K562 (cell line): ENCODE data around the gene ARID3B. TPM values are rescaled to one million over a fixed set of nuclear protein-coding genes. Genes with fewer than 3 reads are reported as not detected.

Experiments
- ATAC-seq: fragments of 200-7000 bp; cut with Tn5 transposase; 3 replicates; pipeline ENCODE4 v1.9.1; 2020; ENCODE audit warnings: moderate library complexity
- BruUV-seq: library from RNA; stranded (reverse); fragments of 400-500 nt; replicated peaks from 2 replicates; lab custom pipeline; 2021; lab: Mats Ljungman, UMichigan
- CTCF ChIA-PET: fragments of 300-600 bp; formaldehyde crosslinking; extraction: SDS; loops from one replicate; lab custom pipeline; 2021; ENCODE audit warnings: low intra/inter-chr PET ratio; lab: Yijun Ruan, JAX
- POLR2A ChIA-PET: fragments of 300-600, 350-650 bp; sonication (Branson Sonifier 250); formaldehyde crosslinking; extraction: SDS; loops from one replicate; lab custom pipeline; 2021; ENCODE audit warnings: antibody characterized with exemption, inconsistent platforms; lab: Yijun Ruan, JAX
- DNase-seq, 4 experiments: peaks; one replicate each; pipeline versions ENCODE4 v3.0.0 to v3.0.0-alpha.2; 2011 to 2018; ENCODE audit warnings: low spot score in 3 of 4, mixed read lengths in 3 of 4; ENCODE audit errors: extremely low read depth in 1 of 4
- FAIRE-seq: peaks from 2 replicates; lab custom pipeline; 2011; peaks lifted over from hg19 to GRCh38; lab: Jason Lieb, UNC
- H2AFZ ChIP-seq: 2 replicates; pipeline ENCODE4 v1.6.0; 2011; ENCODE audit warnings: low read depth, low read length, control low read depth, inconsistent platforms
- H3K27ac ChIP-seq: fragments of 200-600 bp; 3 replicates; pipeline ENCODE4 v1.8.0; 2011; ENCODE audit warnings: low read depth, mild to moderate bottlenecking, control low read depth, inconsistent platforms, low read length, moderate library complexity, mixed read lengths; ENCODE audit errors: extremely low read depth
- H3K27me3 ChIP-seq, 2 experiments: fragments of 300-600 bp in 1 of 2; 2 replicates in 1 of 2; 3 replicates in 1 of 2; pipeline versions ENCODE4 v1.6.0 to v1.8.0; 2011; ENCODE audit warnings: inconsistent platforms in 2 of 2, low read length in 2 of 2, mild to moderate bottlenecking in 1 of 2, mixed read lengths in 1 of 2, moderate library complexity in 1 of 2; ENCODE audit not compliant: control insufficient read depth in 2 of 2, insufficient read depth in 2 of 2
- H3K36me3 ChIP-seq: fragments of 300-600 bp; 3 replicates; pipeline ENCODE4 v1.8.0; 2011; ENCODE audit warnings: mild to moderate bottlenecking, low read length, inconsistent platforms; ENCODE audit not compliant: control insufficient read depth, insufficient read depth
- H3K4me1 ChIP-seq, 2 experiments: fragments of 200-600 bp in 1 of 2; replicated peaks in 1 of 2; 2 replicates in 1 of 2; 3 replicates in 1 of 2; pipeline versions ENCODE4 v1.5.1 to v1.8.0; 2011; ENCODE audit warnings: inconsistent platforms in 2 of 2, low read length in 2 of 2, mild to moderate bottlenecking in 1 of 2, mixed read lengths in 1 of 2, moderate library complexity in 1 of 2; ENCODE audit not compliant: control insufficient read depth in 2 of 2, insufficient read depth in 2 of 2
- H3K4me2 ChIP-seq: 2 replicates; pipeline ENCODE4 v1.6.1; 2011; ENCODE audit warnings: low read length, control low read depth, inconsistent platforms, mixed read lengths; ENCODE audit not compliant: insufficient read depth
- H3K4me3 ChIP-seq: fragments of 200-600 bp; sonication (generic), shearing (Covaris generic); 2 replicates; pipeline ENCODE4 v1.5.1; 2016; ENCODE audit warnings: control low read depth, inconsistent platforms
- H3K79me2 ChIP-seq: fragments of 200-600 bp; 3 replicates; pipeline ENCODE4 v1.8.0; 2011; ENCODE audit warnings: low read length, inconsistent platforms; ENCODE audit not compliant: control insufficient read depth, insufficient read depth
- H3K9ac ChIP-seq, 2 experiments: 2 replicates each; pipeline versions ENCODE4 v1.6.0 to v1.6.1; 2011; ENCODE audit warnings: low read depth in 2 of 2, low read length in 2 of 2, control low read depth in 1 of 2, inconsistent platforms in 1 of 2, mild to moderate bottlenecking in 1 of 2, mixed read lengths in 1 of 2; ENCODE audit not compliant: insufficient read depth in 1 of 2
- H3K9me1 ChIP-seq: one replicate; pipeline ENCODE4 v1.6.0; 2011; ENCODE audit warnings: inconsistent platforms, mild to moderate bottlenecking, low read length, moderate library complexity; ENCODE audit not compliant: control insufficient read depth, insufficient read depth
- H3K9me3 ChIP-seq: replicated peaks from 2 replicates; pipeline ENCODE4 v1.5.1; 2011; ENCODE audit warnings: low read depth, low read length, inconsistent platforms; ENCODE audit not compliant: control insufficient read depth, insufficient read depth
- H4K20me1 ChIP-seq: replicated peaks from 2 replicates; pipeline ENCODE4 v1.6.1; 2011; ENCODE audit warnings: low read length, inconsistent platforms, mixed read lengths; ENCODE audit not compliant: control insufficient read depth, insufficient read depth
- CBFA2T2 ChIP-seq: fragments of 450-650 bp; conservative IDR thresholded peaks from 2 replicates; pipeline ENCODE4 v1.6.1; 2017; ENCODE audit warnings: mild to moderate bottlenecking
- CBFA2T3 ChIP-seq: fragments of 450-650 bp; IDR thresholded peaks from 2 replicates; pipeline ENCODE4 v1.6.1; 2017
- FOXK1 ChIP-seq: sonication (generic); formaldehyde crosslinking; IDR thresholded peaks from 2 replicates; pipeline ENCODE4 v1.8.0; 2022; ENCODE audit warnings: missing genetic modification reagents, mild to moderate bottlenecking, borderline replicate concordance
- GTF3C2 ChIP-seq: IDR thresholded peaks from 3 replicates; pipeline ENCODE4 v1.6.1; 2011; ENCODE audit warnings: borderline replicate concordance, mild to moderate bottlenecking, moderate library complexity; ENCODE audit not compliant: insufficient read length; ENCODE audit errors: extremely low read depth
- NCOR1 ChIP-seq: fragments of 450-650 bp; IDR thresholded peaks from 2 replicates; pipeline ENCODE4 v1.6.1; 2016; ENCODE audit warnings: mild to moderate bottlenecking, moderate library complexity
- TAL1 ChIP-seq: fragments of 450-650 bp; IDR thresholded peaks from 2 replicates; pipeline ENCODE4 v1.6.1; 2016; ENCODE audit warnings: mild to moderate bottlenecking
- TCFL5 ChIP-seq: fragments of 250-450 bp; sonication (Bioruptor Pico); conservative IDR thresholded peaks from 2 replicates; pipeline ENCODE4 v1.6.1; 2021; ENCODE audit warnings: mild to moderate bottlenecking, moderate library complexity, matching md5 sums
- ZZZ3 ChIP-seq: fragments of 450-650 bp; IDR thresholded peaks from 2 replicates; pipeline ENCODE4 v1.6.1; 2016; ENCODE audit warnings: antibody characterized with exemption, mild to moderate bottlenecking, moderate library complexity
- WGBS: fragments of 100-300 bp; shearing (Covaris generic); methylation state at CpG from one replicate; pipeline ENCODE4 v1.1.6; 2016; ENCODE audit warnings: low coverage, mixed read lengths; ENCODE audit not compliant: insufficient coverage; ENCODE audit errors: missing lambda C conversion rate; 5-methylcytosine and 5-hydroxymethylcytosine counted together
- in situ Hi-C: fragments of 300-500 bp; cut with MboI; formaldehyde crosslinking; loops from 4 replicates; pipeline ENCODE4 v1.15.0; 2018; ENCODE audit warnings: inconsistent platforms, mixed read lengths
- intact Hi-C: fragments of 100-400 bp; cut with micrococcal nuclease; formaldehyde crosslinking; loops from 2 replicates; pipeline ENCODE4 v1.14.2; 2022
- polyA plus RNA-seq, 8 experiments: library from polyadenylated mRNA; depleted of rRNA in 4 of 8; stranded (reverse) in 5 of 8; unstranded in 3 of 8; fragments of >200 nt; fragmentation: Nextera tagmentation in 2 of 8; fragmentation: Illumina TruSeq in 1 of 8; extraction: Ambion mirVana in 2 of 8; extraction: Trizol in 1 of 8; gene quantifications; 2 replicates each; pipeline versions ENCODE4 v1.2.1 to v1.2.3, GENCODE V29; 2011 to 2014; ENCODE audit warnings: inconsistent platforms in 1 of 8, missing spikeins in 1 of 8
- total RNA-seq, 7 experiments: library from RNA; depleted of rRNA in 6 of 7; stranded (reverse); fragments of >200 nt in 6 of 7; fragmentation: Illumina TruSeq in 2 of 7; extraction: Trizol in 2 of 7; gene quantifications; 2 replicates each; pipeline versions ENCODE4 v1.2.1 to v1.2.3, GENCODE V29; 2011 to 2021; ENCODE audit warnings: low replicate concordance in 1 of 7

ARID3B gene
- total and polyA plus RNA-seq, 9 of the 15 experiments (the other 6 are each of a cell fraction or from before 2014, with no cell fraction given), result 0.32 to 15.1 (median 7.1) TPM

GRCh38 chr15:74642734-74643664 is 102.0 kb downstream of the ARID3B start (continued):
- TF ChIP-seq GTF3C2, result no peak
- no peak for TF ChIP-seq NCOR1

DNA sequence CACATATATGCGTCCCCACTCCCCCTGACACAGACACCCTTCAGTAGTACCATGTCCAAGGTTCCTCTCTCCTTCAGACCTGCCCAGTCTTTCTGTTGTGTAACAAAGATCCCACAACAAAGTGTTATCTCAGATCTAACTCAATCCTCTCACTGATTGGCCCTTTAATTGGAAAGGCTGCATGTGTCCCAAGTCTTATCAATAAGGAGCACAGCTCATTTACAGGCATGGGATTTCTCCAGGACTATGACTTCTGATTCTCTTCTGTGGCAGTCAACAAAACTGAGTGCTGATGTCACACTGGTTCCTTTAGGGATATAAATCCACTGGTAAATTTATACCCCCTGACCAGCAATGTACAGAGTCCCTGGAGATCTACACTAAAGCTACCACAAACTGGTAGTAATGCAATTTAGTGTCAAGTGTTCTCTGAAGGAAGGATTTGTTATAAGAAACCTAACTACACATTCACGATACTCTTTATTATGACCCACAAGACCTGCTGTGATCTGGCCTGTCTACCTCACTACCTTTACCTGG is 102.7 kb downstream of the ARID3B start:
- 74% methylated on average over 2 of the region's 2 CpGs for WGBS
- FAIRE-seq (peak; percentile 52), ATAC-seq (peak; percentile 73), DNase-seq (peak in 2 of 4 experiments; percentile 23 to 35)
- Histone ChIP-seq H3K9me3 (no peaks in the 10 kb centered on the region), H3K4me3 (no peak overlapping the region), H2AFZ (no peak overlapping the region), H3K36me3 (peaks cover 23% of the 10 kb centered on the region; the same call in 2 of the 3 replicates), H3K9ac (peak overlapping the region in 1 of 2 experiments; percentile 30; a peak in 2 of 4 replicates), H3K4me2 (peak overlapping the region; percentile 13; the same call in 1 of the 2 replicates), H4K20me1 (peaks cover 17% of the 10 kb centered on the region; the same call in 1 of the 2 replicates), H3K9me1 (no peaks in the 10 kb centered on the region), H3K27ac (no peak overlapping the region), H3K27me3 (no peaks in the 10 kb centered on the region), H3K79me2 (peaks cover 10% of the 10 kb centered on the region; the same call in 2 of the 3 replicates), H3K4me1 (peaks cover 8 to 25% of the 10 kb centered on the region in 2 experiments; a peak in 3 of 5 replicates)
- BruUV-seq, result no TSS peak
- CTCF ChIA-PET, result interaction anchor here (0.6 kb wide), 1 partner anchor 125 kb away, joined by 3 read pairs; no protein-coding TSS in a partner anchor
- intact Hi-C loops (loop anchor here (2.0 kb wide), 1 partner anchor 65 kb away; no protein-coding TSS in a partner anchor), in situ Hi-C loops (no loop called here)
- POLR2A ChIA-PET, result no interaction called here
- TF ChIP-seq TCFL5 (CRISPR knock-in tag) (no peak), ZZZ3 (no peak), CBFA2T2 (peak; percentile 24; the same call in 1 of the 2 replicates), FOXK1 (CRISPR knock-in tag) (no peak), CBFA2T3 (peak; percentile 47; the same call in 1 of the 2 replicates), TAL1 (no peak)
